Measurements from ENCODE around the gene DPF3. TPM values are rescaled to one million over a fixed set of nuclear protein-coding genes. Genes with fewer than 3 reads are reported as not detected.
A peak's percentile ranks its signal among the peaks of the same experiment; 100 is the strongest.

Gene DPF3
- total RNA-seq, 1 donor from 2014 or later, result 1.3 TPM

DNA sequence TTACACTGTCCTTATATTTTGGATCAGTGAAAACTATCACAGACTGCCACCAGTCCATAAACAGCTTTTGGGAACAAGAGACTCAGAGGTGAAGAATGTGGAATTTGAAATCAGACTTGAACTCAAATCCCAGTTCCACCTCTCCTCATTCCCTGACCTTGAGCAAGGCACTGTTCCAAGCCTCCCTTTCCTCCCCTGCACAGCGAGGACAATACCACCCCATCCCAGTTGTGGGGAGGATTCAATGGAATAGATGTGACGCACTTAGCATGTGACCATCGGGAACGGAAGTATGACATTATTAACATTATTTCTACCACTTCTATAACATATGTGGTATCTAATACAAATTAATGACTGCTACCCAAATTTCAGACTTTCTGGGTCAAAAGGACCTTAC lies 63.5 kb downstream of the DPF3 start:
- H3K27me3 Mint-ChIP-seq (ENCODE audit: low read depth), result peaks cover 6% of the 10 kb centered on the region
- no peak overlapping the region for H3K4me3 Mint-ChIP-seq
- peaks cover 12% of the 10 kb centered on the region for H3K4me1 Mint-ChIP-seq
- peaks cover 2% of the 10 kb centered on the region for H3K9me3 Mint-ChIP-seq
- no peak overlapping the region for H3K27ac Mint-ChIP-seq (ENCODE audit: unreplicated experiment)
- TF ChIP-seq, protein P1, sequence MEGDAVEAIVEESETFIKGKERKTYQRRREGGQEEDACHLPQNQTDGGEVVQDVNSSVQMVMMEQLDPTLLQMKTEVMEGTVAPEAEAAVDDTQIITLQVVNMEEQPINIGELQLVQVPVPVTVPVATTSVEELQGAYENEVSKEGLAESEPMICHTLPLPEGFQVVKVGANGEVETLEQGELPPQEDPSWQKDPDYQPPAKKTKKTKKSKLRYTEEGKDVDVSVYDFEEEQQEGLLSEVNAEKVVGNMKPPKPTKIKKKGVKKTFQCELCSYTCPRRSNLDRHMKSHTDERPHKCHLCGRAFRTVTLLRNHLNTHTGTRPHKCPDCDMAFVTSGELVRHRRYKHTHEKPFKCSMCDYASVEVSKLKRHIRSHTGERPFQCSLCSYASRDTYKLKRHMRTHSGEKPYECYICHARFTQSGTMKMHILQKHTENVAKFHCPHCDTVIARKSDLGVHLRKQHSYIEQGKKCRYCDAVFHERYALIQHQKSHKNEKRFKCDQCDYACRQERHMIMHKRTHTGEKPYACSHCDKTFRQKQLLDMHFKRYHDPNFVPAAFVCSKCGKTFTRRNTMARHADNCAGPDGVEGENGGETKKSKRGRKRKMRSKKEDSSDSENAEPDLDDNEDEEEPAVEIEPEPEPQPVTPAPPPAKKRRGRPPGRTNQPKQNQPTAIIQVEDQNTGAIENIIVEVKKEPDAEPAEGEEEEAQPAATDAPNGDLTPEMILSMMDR (conservative IDR thresholded peaks at IDR 0.05), result no peak
- no peaks in the 10 kb centered on the region for H3K36me3 Mint-ChIP-seq (ENCODE audit: low read depth)
- DNase-seq (ENCODE audit: low read depth, low spot score), result no peak

DNA sequence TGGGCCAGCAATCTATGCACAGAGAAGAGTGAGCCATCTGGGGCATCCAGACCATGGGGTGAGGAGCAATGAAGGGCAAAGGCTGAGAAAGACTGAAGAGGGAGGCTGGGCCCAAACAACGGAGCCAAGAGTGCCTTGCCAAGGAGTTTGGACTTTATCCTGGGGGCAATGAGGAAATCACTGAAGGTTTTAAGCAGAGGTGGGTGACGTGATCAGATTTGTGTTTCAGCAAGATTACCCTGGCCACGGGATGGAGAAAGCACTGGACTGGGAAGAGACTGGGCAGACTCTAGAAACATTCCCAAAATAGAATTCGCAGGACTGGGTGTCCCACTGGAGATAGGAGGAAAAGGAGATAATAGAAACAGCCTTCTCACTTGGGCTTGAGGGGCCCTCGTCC lies 65.3 kb downstream of the DPF3 start:
- no peak for DNase-seq (ENCODE audit: low read depth, low spot score)
- Mint-ChIP-seq H3K9me3 (no peaks in the 10 kb centered on the region), H3K36me3 (ENCODE audit: low read depth) (no peaks in the 10 kb centered on the region), H3K4me3 (no peak overlapping the region), H3K4me1 (peaks cover 12% of the 10 kb centered on the region), H3K27ac (ENCODE audit: unreplicated experiment) (peak overlapping the region; percentile 28), H3K27me3 (ENCODE audit: low read depth) (peaks cover 9% of the 10 kb centered on the region)
- TF ChIP-seq, protein P1 (conservative IDR thresholded peaks at IDR 0.05), result no peak

DNA sequence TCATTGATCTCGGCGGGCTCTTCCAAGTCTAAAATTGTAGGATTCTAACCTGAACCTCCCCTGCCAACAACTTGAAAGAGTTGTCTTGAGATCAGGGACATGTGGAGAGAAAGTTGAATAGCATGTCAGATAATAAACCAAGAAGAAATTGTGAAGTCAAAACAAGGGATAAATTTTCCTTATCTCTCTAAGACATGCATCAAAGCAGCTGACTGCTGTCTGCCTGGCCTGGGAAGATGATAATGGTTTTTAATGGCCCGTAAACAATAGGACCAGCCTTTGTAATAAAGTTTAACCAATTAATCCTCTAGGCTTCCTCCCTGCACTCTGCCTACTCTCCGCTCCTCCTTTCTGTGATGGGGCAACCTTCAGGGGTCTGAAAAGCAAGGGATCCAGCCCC lies 67.9 kb downstream of the DPF3 start:
- no peak for DNase-seq (ENCODE audit: low read depth, low spot score)
- Mint-ChIP-seq H3K9me3 (no peaks in the 10 kb centered on the region), H3K36me3 (ENCODE audit: low read depth) (no peaks in the 10 kb centered on the region), H3K27ac (ENCODE audit: unreplicated experiment) (no peak overlapping the region), H3K4me3 (no peak overlapping the region), H3K4me1 (peaks cover 8% of the 10 kb centered on the region), H3K27me3 (ENCODE audit: low read depth) (peaks cover 6% of the 10 kb centered on the region)
- TF ChIP-seq, protein P1 (conservative IDR thresholded peaks at IDR 0.05), result no peak

DNA sequence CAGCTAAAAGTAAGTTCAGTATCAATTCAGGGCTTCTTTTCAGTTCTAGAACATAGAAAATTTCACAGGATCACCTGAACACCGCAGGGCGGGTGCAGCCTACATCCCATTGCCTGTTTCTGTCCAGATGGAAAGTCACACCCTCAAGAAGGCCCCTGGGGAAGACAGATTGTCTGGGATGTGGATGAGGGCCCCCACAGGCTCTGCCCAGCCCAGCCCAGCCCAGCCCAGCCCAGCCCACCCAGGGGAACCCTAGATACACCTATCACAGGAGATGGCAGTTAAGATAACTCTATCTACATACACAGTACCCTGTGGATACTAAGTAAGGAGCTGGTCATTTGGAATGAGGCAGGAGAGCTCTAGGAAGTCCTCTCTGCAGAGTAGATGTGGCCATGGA lies 68.4 kb downstream of the DPF3 start:
- peaks cover 6% of the 10 kb centered on the region for H3K27me3 Mint-ChIP-seq (ENCODE audit: low read depth)
- no peaks in the 10 kb centered on the region for H3K36me3 Mint-ChIP-seq (ENCODE audit: low read depth)
- H3K27ac Mint-ChIP-seq (ENCODE audit: unreplicated experiment), result no peak overlapping the region
- TF ChIP-seq, protein P1 (conservative IDR thresholded peaks at IDR 0.05), result no peak
- H3K9me3 Mint-ChIP-seq, result no peaks in the 10 kb centered on the region
- no peak overlapping the region for H3K4me3 Mint-ChIP-seq
- peaks cover 4% of the 10 kb centered on the region for H3K4me1 Mint-ChIP-seq
- DNase-seq (ENCODE audit: low read depth, low spot score), result no peak

DNA sequence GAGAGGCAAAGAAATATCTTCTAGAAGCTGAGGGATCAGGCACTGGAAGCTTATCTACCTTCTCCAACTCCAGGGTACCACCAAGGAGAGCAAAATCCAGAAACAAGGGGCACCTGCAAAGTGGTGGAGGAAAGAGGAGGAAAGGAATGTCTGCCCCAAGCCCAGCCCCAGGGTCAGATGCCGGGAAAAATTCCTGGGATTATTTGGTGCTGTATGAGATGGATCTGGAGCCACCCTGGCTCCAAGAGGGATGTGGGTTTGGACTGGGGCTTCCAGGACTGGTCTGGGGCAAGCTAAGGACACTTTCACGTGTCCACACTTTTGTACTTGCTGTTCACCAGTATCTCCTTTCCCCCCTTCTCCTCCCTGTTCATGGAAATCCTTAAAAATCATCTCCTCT lies 69.8 kb downstream of the DPF3 start:
- no peak overlapping the region for H3K27ac Mint-ChIP-seq (ENCODE audit: unreplicated experiment)
- no peak overlapping the region for H3K4me3 Mint-ChIP-seq
- TF ChIP-seq, protein P1 (conservative IDR thresholded peaks at IDR 0.05), result no peak

More for the DNA sequence above, 69.8 kb downstream of the DPF3 start:
- Mint-ChIP-seq H3K4me1 (peaks cover 4% of the 10 kb centered on the region), H3K36me3 (ENCODE audit: low read depth) (no peaks in the 10 kb centered on the region), H3K27me3 (ENCODE audit: low read depth) (peaks cover 4% of the 10 kb centered on the region), H3K9me3 (peaks cover 1% of the 10 kb centered on the region)
- no peak for DNase-seq (ENCODE audit: low read depth, low spot score)
